Glutamatergic neuron (in vitro differentiated cells): ENCODE data around the gene SLC25A27. TPM values are rescaled to one million over a fixed set of nuclear protein-coding genes. Genes with fewer than 3 reads are reported as not detected.

Experiments used
- DNase-seq: peaks from one replicate; pipeline ENCODE4 v3.0.0; 2022
- H3K27ac Mint-ChIP-seq: one replicate; pipeline ENCODE4 v1.8.0; 2020; ENCODE audit warnings: mild to moderate bottlenecking, mixed read lengths, inconsistent platforms; ENCODE audit not compliant: unreplicated experiment
- H3K27me3 Mint-ChIP-seq: one replicate; pipeline ENCODE4 v1.8.0; 2020; ENCODE audit warnings: mild to moderate bottlenecking, moderate library complexity, mixed read lengths, inconsistent platforms; ENCODE audit not compliant: unreplicated experiment
- H3K36me3 Mint-ChIP-seq: one replicate; pipeline ENCODE4 v1.8.0; 2020; ENCODE audit warnings: mild to moderate bottlenecking, mixed read lengths, inconsistent platforms; ENCODE audit not compliant: unreplicated experiment
- H3K4me1 Mint-ChIP-seq: one replicate; pipeline ENCODE4 v1.8.0; 2020; ENCODE audit warnings: mild to moderate bottlenecking, low read depth, mixed read lengths, inconsistent platforms; ENCODE audit not compliant: unreplicated experiment
- H3K4me3 Mint-ChIP-seq: one replicate; pipeline ENCODE4 v1.8.0; 2020; ENCODE audit warnings: mild to moderate bottlenecking, mixed read lengths, inconsistent platforms; ENCODE audit not compliant: unreplicated experiment
- H3K9me3 Mint-ChIP-seq: one replicate; pipeline ENCODE4 v1.8.0; 2020; ENCODE audit warnings: mild to moderate bottlenecking, moderate library complexity, mixed read lengths, inconsistent platforms; ENCODE audit not compliant: unreplicated experiment
- CTCF ChIP-seq: fragments of 200-600 bp; sonication (generic); IDR thresholded peaks from one replicate; pipeline ENCODE4 v1.5.0; 2021; ENCODE audit not compliant: partially characterized antibody, unreplicated experiment
- total RNA-seq: library from RNA; stranded (reverse); fragmentation: NEBNext Ultra II Directional; extraction: Animal tissue kit (Norgen Biotek cat#: 25700); gene quantifications from one replicate; pipeline ENCODE4 v1.2.1, GENCODE V29; 2021; ENCODE audit not compliant: unreplicated experiment

SLC25A27 gene
- total RNA-seq, 1 donor from 2014 or later = 13.6 TPM

- Mint-ChIP-seq H3K4me1 (no peaks in the 10 kb centered on the region), H3K9me3 (no peaks in the 10 kb centered on the region), H3K27me3 (no peaks in the 10 kb centered on the region), H3K27ac (no peak overlapping the region), H3K4me3 (no peak overlapping the region), H3K36me3 (no peaks in the 10 kb centered on the region)
- no peak for TF ChIP-seq CTCF
- DNase-seq = no peak
Observed at GRCh38 chr6:46699970-46700369, 47.2 kb downstream of the SLC25A27 start.

GRCh38 chr6:46704562-46704961 is 51.8 kb downstream of the SLC25A27 start:
- Mint-ChIP-seq H3K4me1 (no peaks in the 10 kb centered on the region), H3K27me3 (peaks cover 2% of the 10 kb centered on the region), H3K9me3 (no peaks in the 10 kb centered on the region), H3K36me3 (no peaks in the 10 kb centered on the region), H3K27ac (no peak overlapping the region), H3K4me3 (no peak overlapping the region)
- no peak for DNase-seq
- no peak for TF ChIP-seq CTCF

GRCh38 chr6:46706464-46706863 is 53.7 kb downstream of the SLC25A27 start:
- no peak overlapping the region for H3K27ac Mint-ChIP-seq
- peaks cover 2% of the 10 kb centered on the region for H3K27me3 Mint-ChIP-seq
- H3K4me3 Mint-ChIP-seq = no peak overlapping the region
- H3K9me3 Mint-ChIP-seq = no peaks in the 10 kb centered on the region
- DNase-seq = no peak
- H3K4me1 Mint-ChIP-seq = no peaks in the 10 kb centered on the region
- TF ChIP-seq CTCF = no peak
- H3K36me3 Mint-ChIP-seq = no peaks in the 10 kb centered on the region

- no peak overlapping the region for H3K4me3 Mint-ChIP-seq
- H3K4me1 Mint-ChIP-seq = no peaks in the 10 kb centered on the region
- no peak for TF ChIP-seq CTCF
- H3K27me3 Mint-ChIP-seq = peaks cover 2% of the 10 kb centered on the region
- DNase-seq = no peak
- H3K27ac Mint-ChIP-seq = no peak overlapping the region
- no peaks in the 10 kb centered on the region for H3K9me3 Mint-ChIP-seq
- no peaks in the 10 kb centered on the region for H3K36me3 Mint-ChIP-seq
Observed at GRCh38 chr6:46711491-46711890, 58.7 kb downstream of the SLC25A27 start.

GRCh38 chr6:46715141-46715540 is 62.4 kb downstream of the SLC25A27 start:
- no peak for TF ChIP-seq CTCF
- Mint-ChIP-seq H3K4me1 (no peaks in the 10 kb centered on the region), H3K36me3 (no peaks in the 10 kb centered on the region), H3K27ac (no peak overlapping the region), H3K9me3 (no peaks in the 10 kb centered on the region), H3K27me3 (no peaks in the 10 kb centered on the region), H3K4me3 (no peak overlapping the region)
- DNase-seq = no peak
